CD14-positive monocyte (primary cell): Measurements from ENCODE around the gene MEX3D. TPM values are rescaled to one million over a fixed set of nuclear protein-coding genes. Genes with fewer than 3 reads are reported as not detected.

Source experiments
- DNase-seq, 3 donors: peaks; one replicate each; pipeline ENCODE4 v3.0.0-alpha.2; 2011 to 2022
- H2AFZ ChIP-seq: 2 replicates; pipeline ENCODE4 v1.6.0; 2012; ENCODE audit warnings: mild to moderate bottlenecking, low read depth, low read length, inconsistent platforms; ENCODE audit not compliant: insufficient read depth, poor library complexity, severe bottlenecking
- H3K27ac ChIP-seq, 2 donors: 1 replicate in 1 of 2; 2 replicates in 1 of 2; pipeline ENCODE4 v1.5.1; 2012 to 2013; ENCODE audit warnings: low read length in 2 of 2, control low read depth in 1 of 2, inconsistent platforms in 1 of 2, low read depth in 1 of 2, mild to moderate bottlenecking in 1 of 2
- H3K27me3 ChIP-seq, 2 donors: one replicate each; pipeline versions ENCODE4 v1.6.0 to v1.6.1; 2011 to 2013; ENCODE audit warnings: low read length in 2 of 2; ENCODE audit not compliant: control insufficient read depth in 2 of 2, insufficient read depth in 2 of 2
- H3K36me3 ChIP-seq, 2 donors: replicated peaks in 1 of 2; 1 replicate in 1 of 2; 2 replicates in 1 of 2; pipeline versions ENCODE4 v1.5.1 to v1.6.1; 2012 to 2013; ENCODE audit warnings: low read length in 2 of 2, control low read depth in 1 of 2, inconsistent platforms in 1 of 2, mild to moderate bottlenecking in 1 of 2; ENCODE audit not compliant: insufficient read depth in 2 of 2, control insufficient read depth in 1 of 2
- H3K4me1 ChIP-seq, 2 donors: 1 replicate in 1 of 2; 2 replicates in 1 of 2; pipeline versions ENCODE4 v1.5.1 to v1.6.1; 2012 to 2013; ENCODE audit warnings: low read length in 2 of 2, control low read depth in 1 of 2, inconsistent platforms in 1 of 2, mild to moderate bottlenecking in 1 of 2, moderate library complexity in 1 of 2; ENCODE audit not compliant: insufficient read depth in 2 of 2, control insufficient read depth in 1 of 2
- H3K4me2 ChIP-seq: replicated peaks from 2 replicates; pipeline ENCODE3; 2012; ENCODE audit warnings: low read length, moderate library complexity, mild to moderate bottlenecking; ENCODE audit not compliant: poor library complexity, severe bottlenecking; ENCODE audit errors: extremely low read depth
- H3K4me3 ChIP-seq, 3 experiments: fragments of 200-600 bp in 1 of 3; sonication (generic) in 1 of 3; replicated peaks in 1 of 3; 1 replicate in 2 of 3; 2 replicates in 1 of 3; pipeline ENCODE4 v1.5.1; 2011 to 2013; ENCODE audit warnings: low read length in 3 of 3, mild to moderate bottlenecking in 3 of 3, control low read depth in 2 of 3, low read depth in 2 of 3, inconsistent platforms in 1 of 3, moderate library complexity in 1 of 3
- H3K79me2 ChIP-seq: 2 replicates; pipeline ENCODE4 v1.6.0; 2012; ENCODE audit warnings: mild to moderate bottlenecking, control low read depth, inconsistent platforms, low read length, moderate library complexity; ENCODE audit not compliant: insufficient read depth
- H3K9ac ChIP-seq: 2 replicates; pipeline ENCODE4 v1.6.0; 2017; ENCODE audit warnings: low read length, mild to moderate bottlenecking; ENCODE audit not compliant: insufficient read depth, poor library complexity, severe bottlenecking
- H3K9me3 ChIP-seq, 2 donors: replicated peaks in 1 of 2; 1 replicate in 1 of 2; 2 replicates in 1 of 2; pipeline versions ENCODE4 v1.5.1 to v1.6.1; 2012 to 2013; ENCODE audit warnings: low read length in 2 of 2, control low read depth in 1 of 2; ENCODE audit not compliant: control insufficient read depth in 1 of 2, insufficient read depth in 1 of 2
- H4K20me1 ChIP-seq: 2 replicates; pipeline ENCODE4 v1.6.0; 2012; ENCODE audit warnings: mild to moderate bottlenecking, low read length, control low read depth, moderate library complexity; ENCODE audit not compliant: insufficient read depth
- H3K27ac Mint-ChIP-seq, 7 donors: one replicate each; pipeline ENCODE4 v1.8.0; 2020; ENCODE audit warnings: mild to moderate bottlenecking in 7 of 7, mixed read lengths in 7 of 7, moderate library complexity in 6 of 7, inconsistent platforms in 2 of 7
- H3K27me3 Mint-ChIP-seq, 3 donors: one replicate each; pipeline ENCODE4 v1.8.0; 2021 to 2022; ENCODE audit warnings: low read depth in 3 of 3, mild to moderate bottlenecking in 3 of 3, mixed read lengths in 3 of 3, moderate library complexity in 3 of 3, inconsistent platforms in 1 of 3
- H3K36me3 Mint-ChIP-seq, 2 donors: one replicate each; pipeline ENCODE4 v1.8.0; 2020; ENCODE audit warnings: mixed read lengths in 2 of 2, inconsistent platforms in 1 of 2, mild to moderate bottlenecking in 1 of 2
- H3K4me1 Mint-ChIP-seq: one replicate; pipeline ENCODE4 v1.8.0; 2020; ENCODE audit warnings: mild to moderate bottlenecking, mixed read lengths
- H3K4me3 Mint-ChIP-seq, 2 donors: one replicate each; pipeline ENCODE4 v1.8.0; 2020; ENCODE audit warnings: mild to moderate bottlenecking in 2 of 2, mixed read lengths in 2 of 2, moderate library complexity in 1 of 2
- H3K9me3 Mint-ChIP-seq, 7 donors: one replicate each; pipeline ENCODE4 v1.8.0; 2020 to 2022; ENCODE audit warnings: mixed read lengths in 7 of 7, mild to moderate bottlenecking in 6 of 7, moderate library complexity in 6 of 7, inconsistent platforms in 2 of 7
- WGBS: methylation state at CpG from one replicate; pipeline ENCODE4 v1.1.5; 2013; ENCODE audit warnings: missing lambda C conversion rate; ENCODE audit not compliant: insufficient coverage; 5-methylcytosine and 5-hydroxymethylcytosine counted together
- intact Hi-C, 2 donors: fragments of 100-400 bp; cut with micrococcal nuclease; formaldehyde crosslinking; loops; one replicate each; pipeline versions ENCODE4 v1.15.0 to v1.15.1; 2023
- polyA plus RNA-seq, 3 donors: library from polyadenylated mRNA; depleted of rRNA in 1 of 3; unstranded in 2 of 3; stranded (reverse) in 1 of 3; fragments of 300-500 nt in 2 of 3; fragments of >200 nt in 1 of 3; fragmentation: Illumina TruSeq in 2 of 3; gene quantifications; 1 replicate in 2 of 3; 2 replicates in 1 of 3; pipeline ENCODE4 v1.2.3, GENCODE V29; 2012 to 2021
- TF ChIP-seq, protein P1 (sequence below): fragments of 200-600 bp; IDR thresholded peaks from one replicate; pipeline ENCODE4 v1.8.0; 2022; ENCODE audit warnings: antibody characterized with exemption, mild to moderate bottlenecking

The MEX3D gene
- polyA plus RNA-seq, 3 donors, result 0.08 to 1.0 (median 0.10) TPM

DNA sequence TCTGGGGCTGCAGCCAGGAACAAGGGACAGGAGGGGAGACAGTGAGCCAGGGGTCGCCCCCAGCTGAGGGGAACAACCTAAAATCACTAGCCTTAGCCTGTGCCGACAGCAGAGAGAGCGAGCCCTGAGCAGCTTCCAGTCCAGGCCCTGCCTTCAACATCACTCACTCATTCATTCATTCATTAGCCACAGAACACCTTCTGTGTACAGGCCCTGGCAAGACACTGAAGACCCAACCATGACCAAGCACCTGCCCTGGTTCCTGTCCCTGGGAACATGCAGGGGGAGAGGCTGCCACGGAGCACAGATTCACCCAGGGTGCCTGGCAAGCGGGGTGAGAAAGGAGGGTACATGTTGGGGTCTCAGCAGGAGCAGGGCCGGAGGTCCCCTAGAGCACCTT, 4.9 kb downstream of the MEX3D start:
- Histone ChIP-seq H3K4me2 (no peak overlapping the region), H4K20me1 (no peaks in the 10 kb centered on the region), H2AFZ (no peak overlapping the region), H3K27ac (no peak overlapping the region), H3K4me1 (peaks cover 3 to 10% of the 10 kb centered on the region in 2 donors), H3K36me3 (no peaks in the 10 kb centered on the region), H3K79me2 (no peaks in the 10 kb centered on the region), H3K4me3 (no peak overlapping the region), H3K9ac (no peak overlapping the region), H3K27me3 (peaks cover 3 to 14% of the 10 kb centered on the region in 2 donors), H3K9me3 (no peaks in the 10 kb centered on the region)
- H3K36me3 Mint-ChIP-seq, result peaks cover 0 to 4% of the 10 kb centered on the region in 2 donors
- intact Hi-C loops, result no loop called here
- H3K4me3 Mint-ChIP-seq, result no peak overlapping the region
- peaks cover 0 to 5% (median 2%) of the 10 kb centered on the region in 7 donors for H3K9me3 Mint-ChIP-seq
- no peak overlapping the region for H3K27ac Mint-ChIP-seq
- peaks cover 8 to 38% (median 24%) of the 10 kb centered on the region in 3 donors for H3K27me3 Mint-ChIP-seq
- TF ChIP-seq, protein P1, sequence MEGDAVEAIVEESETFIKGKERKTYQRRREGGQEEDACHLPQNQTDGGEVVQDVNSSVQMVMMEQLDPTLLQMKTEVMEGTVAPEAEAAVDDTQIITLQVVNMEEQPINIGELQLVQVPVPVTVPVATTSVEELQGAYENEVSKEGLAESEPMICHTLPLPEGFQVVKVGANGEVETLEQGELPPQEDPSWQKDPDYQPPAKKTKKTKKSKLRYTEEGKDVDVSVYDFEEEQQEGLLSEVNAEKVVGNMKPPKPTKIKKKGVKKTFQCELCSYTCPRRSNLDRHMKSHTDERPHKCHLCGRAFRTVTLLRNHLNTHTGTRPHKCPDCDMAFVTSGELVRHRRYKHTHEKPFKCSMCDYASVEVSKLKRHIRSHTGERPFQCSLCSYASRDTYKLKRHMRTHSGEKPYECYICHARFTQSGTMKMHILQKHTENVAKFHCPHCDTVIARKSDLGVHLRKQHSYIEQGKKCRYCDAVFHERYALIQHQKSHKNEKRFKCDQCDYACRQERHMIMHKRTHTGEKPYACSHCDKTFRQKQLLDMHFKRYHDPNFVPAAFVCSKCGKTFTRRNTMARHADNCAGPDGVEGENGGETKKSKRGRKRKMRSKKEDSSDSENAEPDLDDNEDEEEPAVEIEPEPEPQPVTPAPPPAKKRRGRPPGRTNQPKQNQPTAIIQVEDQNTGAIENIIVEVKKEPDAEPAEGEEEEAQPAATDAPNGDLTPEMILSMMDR, result no peak
- no peak for DNase-seq
- WGBS, result 96% methylated on average over 4 of the region's 6 CpGs
- H3K4me1 Mint-ChIP-seq, result peaks cover 1% of the 10 kb centered on the region

DNA sequence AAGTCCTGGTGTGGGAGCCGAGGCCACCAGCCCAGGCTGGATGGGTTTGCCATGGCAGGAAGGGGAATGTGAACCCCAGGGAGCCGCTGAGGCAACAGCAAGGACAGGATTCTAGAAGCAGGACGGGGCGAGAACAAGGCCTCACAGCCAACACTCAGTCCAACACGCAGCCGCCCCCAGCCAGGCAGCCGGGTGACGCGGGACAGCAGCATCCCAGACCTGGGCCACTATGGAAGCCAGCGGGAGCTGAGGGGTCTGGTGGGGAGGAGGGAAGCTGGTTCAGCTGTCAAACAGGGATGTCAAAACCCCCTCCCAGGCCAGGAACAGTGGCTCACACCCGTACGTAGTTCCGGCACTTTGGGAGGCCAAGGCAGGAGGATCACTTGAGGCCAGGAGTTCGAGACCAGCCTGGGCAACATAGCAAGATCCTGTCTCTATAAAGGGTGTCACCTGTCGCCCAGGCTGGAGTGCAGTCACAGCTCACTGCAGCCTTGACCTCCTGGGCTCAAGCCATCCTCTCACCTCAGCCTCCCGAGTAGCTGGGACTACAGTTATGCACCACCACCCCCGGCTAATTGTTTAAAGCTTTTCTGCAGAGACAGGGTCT, 6.8 kb downstream of the MEX3D start:
- Mint-ChIP-seq H3K4me1 (no peaks in the 10 kb centered on the region), H3K27ac (peak overlapping the region in 1 of 7 donors; percentile 34), H3K36me3 (peaks cover 0 to 4% of the 10 kb centered on the region in 2 donors), H3K27me3 (peaks cover 8 to 32% (median 20%) of the 10 kb centered on the region in 3 donors), H3K9me3 (peaks cover 0 to 7% (median 2%) of the 10 kb centered on the region in 7 donors), H3K4me3 (no peak overlapping the region)
- Histone ChIP-seq H3K27me3 (peaks cover 0 to 9% of the 10 kb centered on the region in 2 donors), H3K27ac (no peak overlapping the region), H3K4me1 (no peaks in the 10 kb centered on the region), H3K4me3 (no peak overlapping the region), H4K20me1 (no peaks in the 10 kb centered on the region), H3K79me2 (no peaks in the 10 kb centered on the region), H3K36me3 (no peaks in the 10 kb centered on the region), H3K9ac (no peak overlapping the region), H3K9me3 (no peaks in the 10 kb centered on the region), H3K4me2 (no peak overlapping the region), H2AFZ (no peak overlapping the region)
- no peak for DNase-seq
- TF ChIP-seq, protein P1, result no peak
- 85% methylated on average over 12 of the region's 17 CpGs for WGBS
- intact Hi-C loops, result no loop called here
